ENCODE results near the gene DTWD1. TPM values are rescaled to one million over a fixed set of nuclear protein-coding genes. Genes with fewer than 3 reads are reported as not detected.
A peak's percentile ranks its signal among the peaks of the same experiment; 100 is the strongest.

Gene DTWD1
- polyA plus RNA-seq, 1 of the 3 experiments (the other 2 are of a cell fraction) = 13.9 TPM

DNA sequence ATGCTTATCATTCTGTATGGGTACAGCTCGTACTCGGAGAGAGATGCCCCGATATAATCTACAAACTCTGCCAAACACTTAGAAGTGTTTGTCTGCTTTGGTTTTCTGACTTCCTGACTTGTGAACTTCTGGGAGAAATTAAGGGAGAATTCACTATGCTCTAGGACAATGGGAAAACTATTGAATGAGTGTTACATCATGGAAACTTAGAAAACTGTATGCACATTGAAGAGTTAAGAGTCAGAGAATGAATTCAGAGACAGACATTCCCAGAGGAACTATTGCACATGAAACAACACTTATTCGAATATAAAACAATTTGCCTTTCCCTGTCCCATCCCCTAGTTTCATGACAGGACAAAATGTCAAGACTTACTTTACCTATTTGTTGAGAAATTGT is 57.8 kb downstream of the DTWD1 start:
- H3K79me2 ChIP-seq (ENCODE audit: insufficient read depth) = no peaks in the 10 kb centered on the region
- ChIA-PET CTCF (no interaction called here), POLR2A (no interaction called here)
- no peak overlapping the region for H3K27ac ChIP-seq (ENCODE audit: low read depth in 2 of 2, low read length in 1 of 2)
- no peak overlapping the region for H3K4me3 ChIP-seq (ENCODE audit: low read depth in 2 of 2, low read length in 1 of 2)
- H3K9ac ChIP-seq = no peak overlapping the region
- H3K27me3 ChIP-seq (ENCODE audit: insufficient read depth) = no peaks in the 10 kb centered on the region
- no peaks in the 10 kb centered on the region for H4K20me1 ChIP-seq (ENCODE audit: insufficient read depth)
- H3K9me3 ChIP-seq = no peaks in the 10 kb centered on the region
- 70% methylated on average over 4 of the region's 4 CpGs for WGBS (ENCODE audit: low lambda C conversion rate)
- no peaks in the 10 kb centered on the region for H3K9me2 ChIP-seq
- no peak overlapping the region for H3K4me2 ChIP-seq
- no peak for TF ChIP-seq YY1 (IDR thresholded peaks at IDR 0.05; ENCODE audit: low read depth)
- TF ChIP-seq EP300 (IDR thresholded peaks at IDR 0.05; ENCODE audit: borderline replicate concordance in 1 of 2, low read depth in 1 of 2, low read length in 1 of 2) = no peak
- no peak for TF ChIP-seq NFIC (IDR thresholded peaks at IDR 0.05; ENCODE audit: borderline replicate concordance)
- TF ChIP-seq TCF12 (IDR thresholded peaks at IDR 0.05) = no peak
- TF ChIP-seq GABPA (IDR thresholded peaks at IDR 0.05; ENCODE audit: low read depth) = no peak
- TF ChIP-seq RCOR1 (IDR thresholded peaks at IDR 0.05; ENCODE audit: low read length) = no peak
- TF ChIP-seq MEF2A (IDR thresholded peaks at IDR 0.05; ENCODE audit: borderline replicate concordance, low read depth) = no peak
- TF ChIP-seq POLR2AphosphoS5 (IDR thresholded peaks at IDR 0.05; ENCODE audit: low read depth, low read length) = no peak
- TF ChIP-seq RXRA (IDR thresholded peaks at IDR 0.05; ENCODE audit: borderline replicate concordance, low read depth) = no peak
- no peak for TF ChIP-seq FOXM1 (IDR thresholded peaks at IDR 0.05; ENCODE audit: low read depth)
- TF ChIP-seq, protein P1, sequence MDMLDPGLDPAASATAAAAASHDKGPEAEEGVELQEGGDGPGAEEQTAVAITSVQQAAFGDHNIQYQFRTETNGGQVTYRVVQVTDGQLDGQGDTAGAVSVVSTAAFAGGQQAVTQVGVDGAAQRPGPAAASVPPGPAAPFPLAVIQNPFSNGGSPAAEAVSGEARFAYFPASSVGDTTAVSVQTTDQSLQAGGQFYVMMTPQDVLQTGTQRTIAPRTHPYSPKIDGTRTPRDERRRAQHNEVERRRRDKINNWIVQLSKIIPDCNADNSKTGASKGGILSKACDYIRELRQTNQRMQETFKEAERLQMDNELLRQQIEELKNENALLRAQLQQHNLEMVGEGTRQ (IDR thresholded peaks at IDR 0.05; ENCODE audit: borderline replicate concordance, low read depth, low read length) = no peak
- no peak for TF ChIP-seq GATA2 (CRISPR knock-in tag; IDR thresholded peaks at IDR 0.05)
- TF ChIP-seq ELF1 (IDR thresholded peaks at IDR 0.05) = no peak
- TF ChIP-seq ZBTB33 (IDR thresholded peaks at IDR 0.05; ENCODE audit: borderline replicate concordance, low read depth) = no peak
- TF ChIP-seq, protein P2, sequence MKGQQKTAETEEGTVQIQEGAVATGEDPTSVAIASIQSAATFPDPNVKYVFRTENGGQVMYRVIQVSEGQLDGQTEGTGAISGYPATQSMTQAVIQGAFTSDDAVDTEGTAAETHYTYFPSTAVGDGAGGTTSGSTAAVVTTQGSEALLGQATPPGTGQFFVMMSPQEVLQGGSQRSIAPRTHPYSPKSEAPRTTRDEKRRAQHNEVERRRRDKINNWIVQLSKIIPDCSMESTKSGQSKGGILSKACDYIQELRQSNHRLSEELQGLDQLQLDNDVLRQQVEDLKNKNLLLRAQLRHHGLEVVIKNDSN (IDR thresholded peaks at IDR 0.05; ENCODE audit: borderline replicate concordance, low read depth) = no peak
- no peak for TF ChIP-seq FOXJ3 (CRISPR knock-in tag; IDR thresholded peaks at IDR 0.05)
- peaks cover 0 to 9% of the 10 kb centered on the region in 2 experiments; a peak in 1 of 4 replicates for H3K4me1 ChIP-seq (ENCODE audit: control insufficient read depth in 1 of 2, insufficient read depth in 2 of 2, low read depth in 1 of 2, low read length in 1 of 2)
- no peaks in the 10 kb centered on the region for H3F3A ChIP-seq (replicated peaks; ENCODE audit: insufficient read depth)
- no peak overlapping the region for H2AFZ ChIP-seq (ENCODE audit: low read depth)
- no peak for DNase-seq
- H3K36me3 ChIP-seq (replicated peaks in 1 of 2; ENCODE audit: control insufficient read depth in 1 of 2, insufficient read depth in 2 of 2, low read length in 1 of 2) = no peaks in the 10 kb centered on the region

DNA sequence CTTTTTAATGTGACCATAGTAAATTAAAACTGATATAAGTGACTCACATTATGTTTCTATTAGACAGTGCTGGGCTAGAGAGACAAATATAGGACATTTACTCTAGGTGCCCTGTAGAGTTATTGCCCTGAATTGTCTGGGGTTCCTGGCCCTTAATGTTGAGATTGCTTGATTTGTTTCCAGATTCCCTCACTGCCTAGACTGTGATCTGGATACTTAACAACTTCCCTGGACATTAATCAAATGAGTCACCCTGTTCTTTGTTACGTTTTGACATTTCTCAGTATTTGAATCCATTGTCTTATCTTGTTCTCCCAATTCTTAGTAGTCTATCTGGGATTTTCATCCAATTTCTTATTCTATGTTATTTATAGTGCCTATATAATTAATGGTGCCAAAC is 65.8 kb downstream of the DTWD1 start:
- H3K4me1 ChIP-seq (ENCODE audit: control insufficient read depth in 1 of 2, insufficient read depth in 2 of 2, low read depth in 1 of 2, low read length in 1 of 2) = peaks cover 0 to 9% of the 10 kb centered on the region in 2 experiments; a peak in 2 of 4 replicates
- DNase-seq = no peak
- H3K4me3 ChIP-seq (ENCODE audit: low read depth in 2 of 2, low read length in 1 of 2) = no peak overlapping the region
- no peak overlapping the region for H3K9ac ChIP-seq
- no peak overlapping the region for H2AFZ ChIP-seq (ENCODE audit: low read depth)
- H3K4me2 ChIP-seq = no peak overlapping the region
- H3K36me3 ChIP-seq (replicated peaks in 1 of 2; ENCODE audit: control insufficient read depth in 1 of 2, insufficient read depth in 2 of 2, low read length in 1 of 2) = no peaks in the 10 kb centered on the region
- no peaks in the 10 kb centered on the region for H3K79me2 ChIP-seq (ENCODE audit: insufficient read depth)
- no peaks in the 10 kb centered on the region for H3K27me3 ChIP-seq (ENCODE audit: insufficient read depth)
- H3F3A ChIP-seq (replicated peaks; ENCODE audit: insufficient read depth) = peaks cover 2% of the 10 kb centered on the region
- H3K27ac ChIP-seq (ENCODE audit: low read depth in 2 of 2, low read length in 1 of 2) = peak overlapping the region in 1 of 2 experiments; percentile 94; a peak in 2 of 4 replicates
- no peaks in the 10 kb centered on the region for H3K9me3 ChIP-seq
- POLR2A ChIA-PET = no interaction called here
- TF ChIP-seq JUND (IDR thresholded peaks at IDR 0.05) (peak; percentile 45; the same call in 1 of the 2 replicates), PBX3 (IDR thresholded peaks at IDR 0.05) (peak; percentile 60), TAF1 (IDR thresholded peaks at IDR 0.05; ENCODE audit: borderline replicate concordance, low read depth, low read length) (no peak)
- 16% methylated on average over 1 of the region's 1 CpG for WGBS (ENCODE audit: low lambda C conversion rate)
- CTCF ChIA-PET = interaction anchor here (1.0 to 3.0 kb wide), 3 partner anchors 317 to 451 kb away, joined by 3 to 15 read pairs (median 3); no protein-coding TSS in a partner anchor
- no peaks in the 10 kb centered on the region for H3K9me2 ChIP-seq
- no peaks in the 10 kb centered on the region for H4K20me1 ChIP-seq (ENCODE audit: insufficient read depth)

Data from SK-N-SH (cell line).